Breast epithelium (tissue), 3 donors: ENCODE measurements around the gene GRIK5.

Experiments
- POLR2A ChIP-seq: fragments of 450-650 bp; IDR thresholded peaks from one replicate; pipeline ENCODE4 v1.6.1; 2016; ENCODE audit warnings: antibody characterized with exemption, mild to moderate bottlenecking, moderate library complexity
- POLR2AphosphoS5 ChIP-seq, 3 donors: sonication (generic); formaldehyde crosslinking; IDR thresholded peaks; one replicate each; pipeline ENCODE4 v1.6.1; 2017; ENCODE audit warnings: antibody characterized with exemption in 3 of 3
- TF ChIP-seq, protein P1 (sequence below), 3 donors: fragments of 450-650 bp; IDR thresholded peaks; one replicate each; pipeline ENCODE4 v1.5.1; 2016 to 2017; ENCODE audit warnings: antibody characterized with exemption in 3 of 3, mild to moderate bottlenecking in 3 of 3, moderate library complexity in 3 of 3

DNA sequence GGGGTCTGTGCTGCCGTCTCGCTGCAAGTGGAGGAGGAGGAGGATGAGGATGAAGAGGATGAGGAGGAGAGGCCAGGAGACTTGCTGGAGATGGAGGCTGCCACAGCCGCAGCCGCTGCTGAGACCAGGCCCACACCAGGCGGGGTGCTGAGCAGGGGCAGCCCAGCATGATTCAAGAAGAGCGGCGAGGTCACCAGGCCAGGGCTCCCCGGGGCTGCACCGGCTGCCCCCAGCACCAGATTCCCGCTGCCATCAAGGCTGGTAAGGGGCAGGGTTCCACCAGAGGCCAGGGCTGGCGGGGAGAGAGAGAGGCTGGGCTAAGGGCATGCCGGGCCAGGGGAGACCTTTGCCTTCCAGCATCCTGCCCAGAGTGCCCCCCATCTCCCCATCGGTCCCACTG lies 21.3 kb upstream of the GRIK5 start:
- TF ChIP-seq, protein P1, sequence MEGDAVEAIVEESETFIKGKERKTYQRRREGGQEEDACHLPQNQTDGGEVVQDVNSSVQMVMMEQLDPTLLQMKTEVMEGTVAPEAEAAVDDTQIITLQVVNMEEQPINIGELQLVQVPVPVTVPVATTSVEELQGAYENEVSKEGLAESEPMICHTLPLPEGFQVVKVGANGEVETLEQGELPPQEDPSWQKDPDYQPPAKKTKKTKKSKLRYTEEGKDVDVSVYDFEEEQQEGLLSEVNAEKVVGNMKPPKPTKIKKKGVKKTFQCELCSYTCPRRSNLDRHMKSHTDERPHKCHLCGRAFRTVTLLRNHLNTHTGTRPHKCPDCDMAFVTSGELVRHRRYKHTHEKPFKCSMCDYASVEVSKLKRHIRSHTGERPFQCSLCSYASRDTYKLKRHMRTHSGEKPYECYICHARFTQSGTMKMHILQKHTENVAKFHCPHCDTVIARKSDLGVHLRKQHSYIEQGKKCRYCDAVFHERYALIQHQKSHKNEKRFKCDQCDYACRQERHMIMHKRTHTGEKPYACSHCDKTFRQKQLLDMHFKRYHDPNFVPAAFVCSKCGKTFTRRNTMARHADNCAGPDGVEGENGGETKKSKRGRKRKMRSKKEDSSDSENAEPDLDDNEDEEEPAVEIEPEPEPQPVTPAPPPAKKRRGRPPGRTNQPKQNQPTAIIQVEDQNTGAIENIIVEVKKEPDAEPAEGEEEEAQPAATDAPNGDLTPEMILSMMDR (IDR thresholded peaks at IDR 0.05), result no peak
- TF ChIP-seq POLR2AphosphoS5 (IDR thresholded peaks at IDR 0.05) (no peak), POLR2A (no peak)
